Astrocyte (in vitro differentiated cells and primary cell): ENCODE data around the gene FUT4. TPM values are rescaled to one million over a fixed set of nuclear protein-coding genes. Genes with fewer than 3 reads are reported as not detected.

Source experiments
- DNase-seq: peaks from one replicate; pipeline ENCODE4 v3.0.0-alpha.2; 2010; ENCODE audit warnings: low read depth
- FAIRE-seq: peaks from 2 replicates; lab custom pipeline; 2011; peaks lifted over from hg19 to GRCh38; lab: Jason Lieb, UNC
- H2AFZ ChIP-seq: 2 replicates; pipeline ENCODE4 v1.6.0; 2012; ENCODE audit warnings: low read depth, low read length, inconsistent platforms
- H3K27ac ChIP-seq: 2 replicates; pipeline ENCODE4 v1.5.1; 2011; ENCODE audit warnings: low read depth, low read length, inconsistent platforms
- H3K27me3 ChIP-seq: 2 replicates; pipeline ENCODE4 v1.6.0; 2011; ENCODE audit warnings: low read length, inconsistent platforms; ENCODE audit not compliant: insufficient read depth
- H3K36me3 ChIP-seq: 2 replicates; pipeline ENCODE4 v1.5.1; 2011; ENCODE audit warnings: low read length, inconsistent platforms; ENCODE audit not compliant: insufficient read depth
- H3K4me1 ChIP-seq: 2 replicates; pipeline ENCODE4 v1.5.1; 2011; ENCODE audit warnings: low read length, inconsistent platforms; ENCODE audit not compliant: insufficient read depth
- H3K4me2 ChIP-seq: 2 replicates; pipeline ENCODE4 v1.6.0; 2012; ENCODE audit warnings: low read length, inconsistent platforms
- H3K4me3 ChIP-seq: 2 replicates; pipeline ENCODE4 v1.5.1; 2011; ENCODE audit warnings: low read depth, mild to moderate bottlenecking, low read length, inconsistent platforms; ENCODE audit not compliant: insufficient read depth
- H3K79me2 ChIP-seq: 2 replicates; pipeline ENCODE4 v1.6.0; 2012; ENCODE audit warnings: mild to moderate bottlenecking, low read length, inconsistent platforms; ENCODE audit not compliant: insufficient read depth
- H3K9ac ChIP-seq: 2 replicates; pipeline ENCODE4 v1.6.0; 2012; ENCODE audit warnings: mild to moderate bottlenecking, low read length, inconsistent platforms
- H3K9me3 ChIP-seq: 2 replicates; pipeline ENCODE4 v1.5.1; 2012; ENCODE audit warnings: low read depth, mild to moderate bottlenecking, low read length, inconsistent platforms; ENCODE audit not compliant: insufficient read depth
- H4K20me1 ChIP-seq: 2 replicates; pipeline ENCODE4 v1.6.0; 2012; ENCODE audit warnings: low read length, inconsistent platforms; ENCODE audit not compliant: insufficient read depth
- H3K27ac Mint-ChIP-seq: one replicate; pipeline ENCODE4 v1.8.0; 2021; ENCODE audit warnings: mild to moderate bottlenecking, mixed read lengths; ENCODE audit not compliant: unreplicated experiment
- H3K27me3 Mint-ChIP-seq: one replicate; pipeline ENCODE4 v1.8.0; 2021; ENCODE audit warnings: low read depth, mixed read lengths; ENCODE audit not compliant: unreplicated experiment
- H3K36me3 Mint-ChIP-seq: one replicate; pipeline ENCODE4 v1.8.0; 2021; ENCODE audit warnings: low read depth, mixed read lengths; ENCODE audit not compliant: unreplicated experiment
- H3K4me1 Mint-ChIP-seq: one replicate; pipeline ENCODE4 v1.8.0; 2021; ENCODE audit warnings: low read depth, mixed read lengths; ENCODE audit not compliant: unreplicated experiment
- H3K4me3 Mint-ChIP-seq: one replicate; pipeline ENCODE4 v1.8.0; 2021; ENCODE audit warnings: mild to moderate bottlenecking, moderate library complexity, mixed read lengths; ENCODE audit not compliant: unreplicated experiment
- H3K9me3 Mint-ChIP-seq: one replicate; pipeline ENCODE4 v1.8.0; 2021; ENCODE audit warnings: mild to moderate bottlenecking, mixed read lengths; ENCODE audit not compliant: unreplicated experiment
- CTCF ChIP-seq: IDR thresholded peaks from 2 replicates; pipeline ENCODE4 v1.5.1; 2011; ENCODE audit warnings: low read depth, mild to moderate bottlenecking, inconsistent platforms, low read length, moderate library complexity; ENCODE audit not compliant: insufficient read depth
- EZH2 ChIP-seq: IDR thresholded peaks from 2 replicates; pipeline ENCODE4 v1.6.1; 2012; ENCODE audit warnings: mild to moderate bottlenecking, low read length, inconsistent platforms; ENCODE audit not compliant: insufficient read depth
- total RNA-seq: library from RNA; stranded (reverse); gene quantifications from 2 replicates; pipeline ENCODE4 v1.2.1, GENCODE V29; 2021

Gene FUT4
- total RNA-seq, 1 donor from 2014 or later: 3.5 TPM

- peaks cover 4% of the 10 kb centered on the region for H3K4me1 Mint-ChIP-seq
These were observed 10.5 kb upstream of the FUT4 start for GRCh38 chr11:94533206-94533605.

GRCh38 chr11:94533696-94534630, 9.8 kb upstream of the FUT4 start:
- no peaks in the 10 kb centered on the region for H3K27me3 Mint-ChIP-seq
- Histone ChIP-seq H3K4me2 (no peak overlapping the region), H3K4me3 (no peak overlapping the region), H3K4me1 (no peaks in the 10 kb centered on the region), H3K36me3 (no peaks in the 10 kb centered on the region), H3K27ac (no peak overlapping the region), H4K20me1 (no peaks in the 10 kb centered on the region), H3K9ac (no peak overlapping the region), H3K79me2 (no peaks in the 10 kb centered on the region), H3K27me3 (no peaks in the 10 kb centered on the region), H2AFZ (no peak overlapping the region), H3K9me3 (no peaks in the 10 kb centered on the region)
- no peaks in the 10 kb centered on the region for H3K4me1 Mint-ChIP-seq
- FAIRE-seq (no peak), DNase-seq (no peak)
- H3K27ac Mint-ChIP-seq: peak overlapping the region; percentile 82
- H3K9me3 Mint-ChIP-seq: peaks cover 1% of the 10 kb centered on the region
- no peaks in the 10 kb centered on the region for H3K36me3 Mint-ChIP-seq
- TF ChIP-seq EZH2 (no peak), CTCF (no peak)
- H3K4me3 Mint-ChIP-seq: no peak overlapping the region

More at GRCh38 chr11:94533206-94533605, 10.5 kb upstream of the FUT4 start:
- Histone ChIP-seq H3K9me3 (no peaks in the 10 kb centered on the region), H4K20me1 (no peaks in the 10 kb centered on the region), H3K4me3 (no peak overlapping the region), H3K9ac (no peak overlapping the region), H2AFZ (no peak overlapping the region), H3K4me1 (no peaks in the 10 kb centered on the region), H3K36me3 (no peaks in the 10 kb centered on the region), H3K79me2 (no peaks in the 10 kb centered on the region), H3K27ac (no peak overlapping the region), H3K27me3 (no peaks in the 10 kb centered on the region), H3K4me2 (no peak overlapping the region)
- H3K9me3 Mint-ChIP-seq: peaks cover 2% of the 10 kb centered on the region
- FAIRE-seq (no peak), DNase-seq (no peak)
- H3K27ac Mint-ChIP-seq: no peak overlapping the region
- no peaks in the 10 kb centered on the region for H3K27me3 Mint-ChIP-seq
- no peak overlapping the region for H3K4me3 Mint-ChIP-seq
- no peak for TF ChIP-seq CTCF
- no peak for TF ChIP-seq EZH2
- H3K36me3 Mint-ChIP-seq: no peaks in the 10 kb centered on the region

- Histone ChIP-seq H2AFZ (no peak overlapping the region), H3K4me1 (no peaks in the 10 kb centered on the region), H3K27ac (no peak overlapping the region), H3K27me3 (no peaks in the 10 kb centered on the region), H3K9ac (no peak overlapping the region), H3K79me2 (no peaks in the 10 kb centered on the region), H3K9me3 (no peaks in the 10 kb centered on the region), H3K4me3 (no peak overlapping the region), H3K36me3 (no peaks in the 10 kb centered on the region), H4K20me1 (no peaks in the 10 kb centered on the region), H3K4me2 (no peak overlapping the region)
- Mint-ChIP-seq H3K4me1 (no peaks in the 10 kb centered on the region), H3K27ac (no peak overlapping the region), H3K4me3 (no peak overlapping the region), H3K9me3 (no peaks in the 10 kb centered on the region), H3K27me3 (peaks cover 3% of the 10 kb centered on the region), H3K36me3 (no peaks in the 10 kb centered on the region)
- no peak for DNase-seq
- TF ChIP-seq CTCF: no peak
- TF ChIP-seq EZH2: no peak
- no peak for FAIRE-seq
These were observed 7.3 kb upstream of the FUT4 start for GRCh38 chr11:94536386-94536785.
